Measurements from ENCODE around the gene PIM1.

DNA sequence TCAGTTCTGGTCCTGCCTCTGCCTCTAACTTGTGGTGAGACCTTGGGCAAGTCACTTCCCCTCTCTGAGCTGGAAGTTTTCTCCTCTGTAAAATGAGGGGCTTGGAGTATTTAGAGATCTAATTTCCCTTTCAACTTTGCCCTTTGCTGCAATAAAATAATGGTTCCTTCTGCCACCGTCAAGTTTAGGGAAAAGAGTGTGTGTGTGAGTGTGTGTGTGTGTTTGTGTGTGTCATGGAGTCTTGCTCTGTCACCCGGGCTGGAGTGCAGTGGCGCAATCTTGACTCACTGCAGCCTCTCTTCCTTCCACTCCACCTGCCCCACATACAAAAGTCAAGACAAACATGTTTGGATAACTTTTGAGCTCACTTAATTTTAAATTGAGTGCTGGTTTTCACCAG is 39.2 kb upstream of the PIM1 start:
- TF ChIP-seq, protein P1, sequence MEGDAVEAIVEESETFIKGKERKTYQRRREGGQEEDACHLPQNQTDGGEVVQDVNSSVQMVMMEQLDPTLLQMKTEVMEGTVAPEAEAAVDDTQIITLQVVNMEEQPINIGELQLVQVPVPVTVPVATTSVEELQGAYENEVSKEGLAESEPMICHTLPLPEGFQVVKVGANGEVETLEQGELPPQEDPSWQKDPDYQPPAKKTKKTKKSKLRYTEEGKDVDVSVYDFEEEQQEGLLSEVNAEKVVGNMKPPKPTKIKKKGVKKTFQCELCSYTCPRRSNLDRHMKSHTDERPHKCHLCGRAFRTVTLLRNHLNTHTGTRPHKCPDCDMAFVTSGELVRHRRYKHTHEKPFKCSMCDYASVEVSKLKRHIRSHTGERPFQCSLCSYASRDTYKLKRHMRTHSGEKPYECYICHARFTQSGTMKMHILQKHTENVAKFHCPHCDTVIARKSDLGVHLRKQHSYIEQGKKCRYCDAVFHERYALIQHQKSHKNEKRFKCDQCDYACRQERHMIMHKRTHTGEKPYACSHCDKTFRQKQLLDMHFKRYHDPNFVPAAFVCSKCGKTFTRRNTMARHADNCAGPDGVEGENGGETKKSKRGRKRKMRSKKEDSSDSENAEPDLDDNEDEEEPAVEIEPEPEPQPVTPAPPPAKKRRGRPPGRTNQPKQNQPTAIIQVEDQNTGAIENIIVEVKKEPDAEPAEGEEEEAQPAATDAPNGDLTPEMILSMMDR (conservative IDR thresholded peaks at IDR 0.05): no peak
- TF ChIP-seq ZFX (IDR thresholded peaks at IDR 0.05): no peak

Data from C4-2B (cell line).